Measurements from ENCODE around the gene COL9A3.
"Not testable (repeated sequence)": the region's sequence is repeated elsewhere in the genome, so short reads cannot be mapped to it uniquely, and the experiment has no call there.

COL9A3 gene

GRCh38 chr20:62840244-62841197, 23.7 kb downstream of the COL9A3 start:
- no peak for DNase-seq

GRCh38 chr20:62841705-62842212, 24.9 kb downstream of the COL9A3 start:
- DNase-seq: no peak

- no peak for DNase-seq
Measured at GRCh38 chr20:62843656-62844055, 26.8 kb downstream of the COL9A3 start.

- no peak for DNase-seq
Measured at GRCh38 chr20:62844182-62844581, 27.3 kb downstream of the COL9A3 start.

GRCh38 chr20:62845416-62846160, 28.7 kb downstream of the COL9A3 start:
- DNase-seq: no peak

GRCh38 chr20:62846166-62846890, 29.5 kb downstream of the COL9A3 start:
- DNase-seq: no peak

GRCh38 chr20:62848917-62849316, 32.1 kb downstream of the COL9A3 start:
- DNase-seq: not testable (repeated sequence)

GRCh38 chr20:62849431-62849830, 32.6 kb downstream of the COL9A3 start:
- no peak for DNase-seq

- DNase-seq: no peak
Measured at GRCh38 chr20:62850333-62850974, 33.6 kb downstream of the COL9A3 start.

- no peak for DNase-seq
Measured at GRCh38 chr20:62852196-62852595, 35.3 kb downstream of the COL9A3 start.

GRCh38 chr20:62852841-62853240, 36.0 kb downstream of the COL9A3 start:
- DNase-seq: no peak

- not testable (repeated sequence) for DNase-seq
Measured at GRCh38 chr20:62853304-62853703, 36.5 kb downstream of the COL9A3 start.

- DNase-seq: no peak
Measured at GRCh38 chr20:62854121-62854520, 37.3 kb downstream of the COL9A3 start.

- no peak for DNase-seq
Measured at GRCh38 chr20:62855120-62855519, 38.3 kb downstream of the COL9A3 start.

- no peak for DNase-seq
Measured at GRCh38 chr20:62856931-62857619, 40.2 kb downstream of the COL9A3 start.

GRCh38 chr20:62858058-62858830, 41.4 kb downstream of the COL9A3 start:
- no peak for DNase-seq

- DNase-seq: no peak
Measured at GRCh38 chr20:62859721-62860120, 42.9 kb downstream of the COL9A3 start.

- no peak for DNase-seq
Measured at GRCh38 chr20:62860391-62860923, 43.6 kb downstream of the COL9A3 start.

- no peak for DNase-seq
Measured at GRCh38 chr20:62860924-62861691, 44.3 kb downstream of the COL9A3 start.
